ENCODE data around the gene SNTG2. TPM values are rescaled to one million over a fixed set of nuclear protein-coding genes. Genes with fewer than 3 reads are reported as not detected.

The SNTG2 gene
- total and polyA plus RNA-seq, 12 donors = 0.39 to 2.8 (median 1.0) TPM; not detected in 1

DNA sequence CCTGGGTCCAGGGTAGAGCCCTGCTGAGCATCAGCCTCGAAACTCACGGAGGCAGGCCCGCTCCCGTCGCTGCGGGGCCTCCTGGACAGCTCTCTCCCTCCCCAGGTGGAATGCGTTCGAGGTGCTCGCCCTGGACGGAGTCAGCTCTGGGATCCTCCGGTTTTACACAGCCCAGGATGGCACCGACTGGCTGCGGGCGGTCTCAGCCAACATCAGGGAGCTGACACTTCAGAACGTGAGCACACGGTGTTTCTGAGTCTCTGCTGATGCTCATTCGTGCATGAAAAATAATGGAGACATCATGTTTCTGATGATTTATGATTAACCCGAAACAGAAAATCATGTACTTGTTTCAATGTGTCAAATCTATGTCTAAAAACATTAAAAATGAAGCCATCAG is 287.1 kb downstream of the SNTG2 start:
- intact Hi-C loops (cut with DNase I) = no loop called here
- no peak overlapping the region for H3K27ac ChIP-seq
- no peaks in the 10 kb centered on the region for H3K9me3 ChIP-seq
- DNase-seq (no peak), ATAC-seq (no peak)
- H3K4me3 ChIP-seq = no peak overlapping the region
- TF ChIP-seq, protein P1, sequence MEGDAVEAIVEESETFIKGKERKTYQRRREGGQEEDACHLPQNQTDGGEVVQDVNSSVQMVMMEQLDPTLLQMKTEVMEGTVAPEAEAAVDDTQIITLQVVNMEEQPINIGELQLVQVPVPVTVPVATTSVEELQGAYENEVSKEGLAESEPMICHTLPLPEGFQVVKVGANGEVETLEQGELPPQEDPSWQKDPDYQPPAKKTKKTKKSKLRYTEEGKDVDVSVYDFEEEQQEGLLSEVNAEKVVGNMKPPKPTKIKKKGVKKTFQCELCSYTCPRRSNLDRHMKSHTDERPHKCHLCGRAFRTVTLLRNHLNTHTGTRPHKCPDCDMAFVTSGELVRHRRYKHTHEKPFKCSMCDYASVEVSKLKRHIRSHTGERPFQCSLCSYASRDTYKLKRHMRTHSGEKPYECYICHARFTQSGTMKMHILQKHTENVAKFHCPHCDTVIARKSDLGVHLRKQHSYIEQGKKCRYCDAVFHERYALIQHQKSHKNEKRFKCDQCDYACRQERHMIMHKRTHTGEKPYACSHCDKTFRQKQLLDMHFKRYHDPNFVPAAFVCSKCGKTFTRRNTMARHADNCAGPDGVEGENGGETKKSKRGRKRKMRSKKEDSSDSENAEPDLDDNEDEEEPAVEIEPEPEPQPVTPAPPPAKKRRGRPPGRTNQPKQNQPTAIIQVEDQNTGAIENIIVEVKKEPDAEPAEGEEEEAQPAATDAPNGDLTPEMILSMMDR (IDR thresholded peaks at IDR 0.05) = no peak
- 75 to 84% methylated on average over 18 of the region's 18 CpGs for WGBS, 2 donors
- peaks cover 0 to 7% (median 0%) of the 10 kb centered on the region in 9 donors for H3K4me1 ChIP-seq
- no peaks in the 10 kb centered on the region for H3K36me3 ChIP-seq
- H3K27me3 ChIP-seq = peaks cover 0 to 8% (median 0%) of the 10 kb centered on the region in 7 donors

DNA sequence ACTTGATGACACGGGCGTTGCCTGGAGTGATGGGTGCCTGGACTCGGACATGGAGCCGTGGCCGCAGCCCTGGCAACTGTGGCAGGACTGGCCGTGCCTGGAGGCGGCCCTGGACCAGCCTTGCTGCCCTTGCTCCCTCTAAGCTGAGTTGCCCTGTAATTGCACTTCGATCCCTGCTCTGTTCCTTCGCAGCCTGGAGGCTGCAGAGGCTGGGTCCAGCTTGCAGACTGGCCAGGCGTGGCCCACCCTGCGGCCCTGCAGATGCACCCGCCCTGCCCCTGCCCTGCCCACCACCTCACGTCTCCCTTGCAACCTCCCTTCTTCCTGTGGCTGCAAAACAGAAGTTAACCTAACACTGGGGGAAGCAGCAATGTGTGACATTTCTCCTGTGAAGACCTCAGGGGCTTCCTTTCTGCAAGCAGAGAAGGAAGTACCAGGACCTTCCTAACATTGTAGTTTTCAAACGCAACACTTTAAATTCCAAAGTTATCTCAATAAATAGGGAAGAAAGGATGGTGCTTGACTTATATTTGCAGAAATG is 288.0 kb downstream of the SNTG2 start:
- Histone ChIP-seq H3K9me3 (no peaks in the 10 kb centered on the region), H3K4me1 (peaks cover 0 to 5% (median 0%) of the 10 kb centered on the region in 9 donors), H3K4me3 (no peak overlapping the region), H3K27me3 (peaks cover 0 to 14% (median 0%) of the 10 kb centered on the region in 7 donors), H3K36me3 (no peaks in the 10 kb centered on the region), H3K27ac (no peak overlapping the region)
- ATAC-seq (no peak), DNase-seq (no peak)
- WGBS, 2 donors = 77 to 82% methylated on average over 14 of the region's 14 CpGs
- intact Hi-C loops (cut with DNase I) = no loop called here
- TF ChIP-seq, protein P1 (IDR thresholded peaks at IDR 0.05) = no peak

DNA sequence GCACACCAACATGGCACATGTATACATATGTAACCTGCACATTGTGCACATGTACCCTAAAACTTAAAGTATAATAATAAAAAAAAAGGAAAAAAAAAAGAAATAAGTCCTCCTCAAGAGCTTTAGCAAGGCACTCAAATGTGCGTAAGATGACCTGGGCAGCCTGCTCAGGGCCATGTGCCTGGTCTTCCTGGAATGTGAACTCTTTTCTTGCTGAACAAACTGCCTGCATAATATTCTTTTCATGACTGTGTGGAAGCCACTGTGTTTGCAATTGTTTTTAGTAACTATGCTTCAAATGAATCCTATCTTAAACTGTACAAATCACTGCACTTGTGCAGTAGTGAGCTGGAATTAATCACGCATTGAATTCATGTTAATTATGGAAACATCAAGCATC is 294.5 kb downstream of the SNTG2 start:
- ATAC-seq = no peak
- H3K4me3 ChIP-seq = no peak overlapping the region
- H3K27ac ChIP-seq = peak overlapping the region in 6 of 10 donors; percentile 30 to 62 (median 40)
- no peaks in the 10 kb centered on the region for H3K36me3 ChIP-seq
- no peak for DNase-seq
- no peaks in the 10 kb centered on the region for H3K9me3 ChIP-seq
- H3K27me3 ChIP-seq = peaks cover 0 to 13% (median 4%) of the 10 kb centered on the region in 7 donors
- TF ChIP-seq, protein P1 (IDR thresholded peaks at IDR 0.05) = no peak
- intact Hi-C loops (cut with DNase I) = loop anchor here in 2 of 10 donors (5.0 to 10.0 kb wide), 2 partner anchors 130 to 1317 kb away; no protein-coding TSS in a partner anchor
- WGBS, 2 donors = 77 to 82% methylated on average over 2 of the region's 2 CpGs
- peaks cover 0 to 14% (median 0%) of the 10 kb centered on the region in 9 donors for H3K4me1 ChIP-seq

DNA sequence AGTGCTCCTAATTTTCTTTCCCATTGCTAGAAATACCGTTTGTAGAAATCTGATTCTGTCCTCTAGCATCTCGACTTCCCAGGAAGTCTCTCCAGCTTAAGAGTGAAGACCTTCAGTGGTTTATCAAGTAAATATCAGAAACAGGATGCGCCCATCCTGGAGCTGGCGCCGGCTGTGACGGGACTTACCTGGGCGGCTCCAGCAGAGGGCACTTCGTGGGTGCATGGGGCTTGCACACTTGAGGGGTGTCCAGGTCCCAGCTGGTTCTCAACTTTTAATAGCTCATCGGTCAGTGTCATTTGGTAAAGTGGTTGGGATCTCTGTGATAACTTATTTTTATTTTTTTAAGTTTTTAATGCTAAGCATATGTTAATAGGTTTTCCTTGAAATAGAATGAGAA is 295.6 kb downstream of the SNTG2 start:
- H3K4me3 ChIP-seq = no peak overlapping the region
- peaks cover 0 to 16% (median 0%) of the 10 kb centered on the region in 9 donors for H3K4me1 ChIP-seq
- no peak overlapping the region for H3K27ac ChIP-seq
- no peaks in the 10 kb centered on the region for H3K36me3 ChIP-seq
- peaks cover 0 to 17% (median 4%) of the 10 kb centered on the region in 7 donors for H3K27me3 ChIP-seq
- WGBS, 2 donors = 69 to 73% methylated on average over 9 of the region's 9 CpGs
- intact Hi-C loops (cut with DNase I) = loop anchor here in 2 of 10 donors (5.0 to 10.0 kb wide), 2 partner anchors 129 to 1316 kb away; no protein-coding TSS in a partner anchor
- ATAC-seq = no peak
- DNase-seq = no peak
- TF ChIP-seq, protein P1 (IDR thresholded peaks at IDR 0.05) = no peak
- no peaks in the 10 kb centered on the region for H3K9me3 ChIP-seq
